Esophagus squamous epithelium (tissue), 4 donors: Measurements from ENCODE around the gene C2orf74.

Source experiments
- CTCF ChIP-seq, 6 experiments: fragments of 450-650 bp in 4 of 6; fragments of 200-600 bp in 2 of 6; sonication (generic) in 2 of 6; IDR thresholded peaks; one replicate each; pipeline ENCODE4 v1.5.1; 2016 to 2019; ENCODE audit warnings: antibody characterized with exemption in 6 of 6, mild to moderate bottlenecking in 4 of 6, moderate library complexity in 4 of 6
- POLR2A ChIP-seq, 4 donors: fragments of 450-650 bp; IDR thresholded peaks; one replicate each; pipeline ENCODE4 v1.6.1; 2017; ENCODE audit warnings: antibody characterized with exemption in 4 of 4, mild to moderate bottlenecking in 4 of 4, moderate library complexity in 3 of 4

- TF ChIP-seq CTCF (IDR thresholded peaks at IDR 0.05) (no peak), POLR2A (IDR thresholded peaks at IDR 0.05) (no peak)
These were observed 11.1 kb downstream of the C2orf74 start for GRCh38 chr2:61173116-61173515.
